GM18505 (cell line): ENCODE results near the gene EXOSC10.

Source experiments
- ATAC-seq: cut with Tn5 transposase; IDR thresholded peaks from one replicate; pipeline ENCODE4 v1.9.1; 2021; ENCODE audit not compliant: unreplicated experiment
- POLR2A ChIP-seq: IDR thresholded peaks from 4 replicates; pipeline ENCODE4 v1.6.1; 2011; ENCODE audit warnings: borderline replicate concordance; ENCODE audit not compliant: insufficient read depth, insufficient read length; ENCODE audit errors: extremely low read depth

EXOSC10 gene

GRCh38 chr1:11099310-11100148 is at the start of gene EXOSC10:
EXOSC10 (minus strand) TSS chr1:11099869; CDS start chr1:11099831, 38 bp downstream.
- TF ChIP-seq POLR2A, result peak; percentile 83
- peak; percentile 91 for ATAC-seq

- ATAC-seq, result no peak
These were observed 47.6 kb upstream of the EXOSC10 start for GRCh38 chr1:11147197-11147770.

GRCh38 chr1:11145741-11146140 is 46.1 kb upstream of the EXOSC10 start:
- no peak for ATAC-seq

More at GRCh38 chr1:11147197-11147770, 47.6 kb upstream of the EXOSC10 start:
- TF ChIP-seq POLR2A, result no peak

GRCh38 chr1:11144570-11145256 is 45.0 kb upstream of the EXOSC10 start:
- no peak for TF ChIP-seq POLR2A
- no peak for ATAC-seq

More at GRCh38 chr1:11145741-11146140, 46.1 kb upstream of the EXOSC10 start:
- TF ChIP-seq POLR2A, result no peak

- TF ChIP-seq POLR2A, result no peak
- no peak for ATAC-seq
These were observed 44.2 kb upstream of the EXOSC10 start for GRCh38 chr1:11143907-11144306.

- no peak for TF ChIP-seq POLR2A
- no peak for ATAC-seq
These were observed 43.7 kb upstream of the EXOSC10 start for GRCh38 chr1:11143401-11143800.

- TF ChIP-seq POLR2A, result no peak
- no peak for ATAC-seq
These were observed 43.1 kb upstream of the EXOSC10 start for GRCh38 chr1:11142618-11143391.

GRCh38 chr1:11138952-11139351 is 39.3 kb upstream of the EXOSC10 start:
- TF ChIP-seq POLR2A, result no peak
- ATAC-seq, result no peak

- no peak for ATAC-seq
- TF ChIP-seq POLR2A, result no peak
These were observed 38.4 kb upstream of the EXOSC10 start for GRCh38 chr1:11138029-11138428.

GRCh38 chr1:11134898-11135266 is 35.2 kb upstream of the EXOSC10 start:
- no peak for TF ChIP-seq POLR2A
- no peak for ATAC-seq

- no peak for TF ChIP-seq POLR2A
- ATAC-seq, result no peak
These were observed 34.7 kb upstream of the EXOSC10 start for GRCh38 chr1:11134251-11134897.

- no peak for ATAC-seq
These were observed 33.1 kb upstream of the EXOSC10 start for GRCh38 chr1:11132563-11133293.

More at GRCh38 chr1:11132563-11133293, 33.1 kb upstream of the EXOSC10 start:
- TF ChIP-seq POLR2A, result no peak
